ENCODE results near the gene CASP7.

The CASP7 gene

DNA sequence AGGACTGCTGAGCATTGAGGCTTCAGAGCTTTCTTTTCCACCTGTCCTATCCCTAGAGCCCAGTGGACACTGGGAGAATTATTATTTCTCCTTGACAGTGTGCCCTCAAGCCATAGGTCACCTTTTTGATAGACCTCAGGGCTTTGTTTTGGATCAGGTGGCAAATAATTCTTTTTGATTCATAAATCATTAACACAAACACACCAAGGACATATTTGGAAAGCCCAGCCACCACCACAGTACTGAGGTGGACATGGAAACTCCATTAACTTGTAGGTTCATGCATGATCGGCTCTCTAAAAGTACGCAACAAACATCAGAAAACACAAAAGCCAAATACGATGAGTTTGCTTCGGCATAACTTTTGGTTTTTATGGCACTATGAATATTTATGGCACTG is 53.9 kb downstream of the CASP7 start:
- DNase-seq: no peak
- no peak for TF ChIP-seq CTCF (IDR thresholded peaks at IDR 0.05)
- Mint-ChIP-seq H3K27me3 (ENCODE audit: low read depth, poor library complexity) (peaks cover under 1% of the 10 kb centered on the region), H3K9me3 (peaks cover 5% of the 10 kb centered on the region), H3K4me1 (peaks cover 8% of the 10 kb centered on the region), H3K36me3 (ENCODE audit: low read depth) (peaks cover 19% of the 10 kb centered on the region), H3K4me3 (no peak overlapping the region), H3K27ac (no peak overlapping the region)

GRCh38 chr10:113735913-113736312 is 56.2 kb downstream of the CASP7 start:
- no peak for DNase-seq
- H3K36me3 Mint-ChIP-seq (ENCODE audit: low read depth): no peaks in the 10 kb centered on the region
- H3K27ac Mint-ChIP-seq: no peak overlapping the region
- no peaks in the 10 kb centered on the region for H3K9me3 Mint-ChIP-seq
- TF ChIP-seq CTCF (IDR thresholded peaks at IDR 0.05): no peak
- H3K4me1 Mint-ChIP-seq: peaks cover 8% of the 10 kb centered on the region
- peaks cover 4% of the 10 kb centered on the region for H3K27me3 Mint-ChIP-seq (ENCODE audit: low read depth, poor library complexity)
- no peak overlapping the region for H3K4me3 Mint-ChIP-seq

- Mint-ChIP-seq H3K4me1 (peaks cover 8% of the 10 kb centered on the region), H3K4me3 (no peak overlapping the region), H3K9me3 (no peaks in the 10 kb centered on the region), H3K27ac (no peak overlapping the region), H3K27me3 (ENCODE audit: low read depth, poor library complexity) (peaks cover 4% of the 10 kb centered on the region), H3K36me3 (ENCODE audit: low read depth) (no peaks in the 10 kb centered on the region)
- DNase-seq: no peak
- TF ChIP-seq CTCF (IDR thresholded peaks at IDR 0.05): no peak
Measured at GRCh38 chr10:113736576-113736975, 56.9 kb downstream of the CASP7 start.

GRCh38 chr10:113739031-113739430 is 59.3 kb downstream of the CASP7 start:
- H3K4me3 Mint-ChIP-seq: no peak overlapping the region
- peaks cover 4% of the 10 kb centered on the region for H3K27me3 Mint-ChIP-seq (ENCODE audit: low read depth, poor library complexity)
- no peak for TF ChIP-seq CTCF (IDR thresholded peaks at IDR 0.05)
- H3K27ac Mint-ChIP-seq: no peak overlapping the region
- peaks cover 3% of the 10 kb centered on the region for H3K9me3 Mint-ChIP-seq
- no peaks in the 10 kb centered on the region for H3K4me1 Mint-ChIP-seq
- H3K36me3 Mint-ChIP-seq (ENCODE audit: low read depth): no peaks in the 10 kb centered on the region
- DNase-seq: no peak

DNA sequence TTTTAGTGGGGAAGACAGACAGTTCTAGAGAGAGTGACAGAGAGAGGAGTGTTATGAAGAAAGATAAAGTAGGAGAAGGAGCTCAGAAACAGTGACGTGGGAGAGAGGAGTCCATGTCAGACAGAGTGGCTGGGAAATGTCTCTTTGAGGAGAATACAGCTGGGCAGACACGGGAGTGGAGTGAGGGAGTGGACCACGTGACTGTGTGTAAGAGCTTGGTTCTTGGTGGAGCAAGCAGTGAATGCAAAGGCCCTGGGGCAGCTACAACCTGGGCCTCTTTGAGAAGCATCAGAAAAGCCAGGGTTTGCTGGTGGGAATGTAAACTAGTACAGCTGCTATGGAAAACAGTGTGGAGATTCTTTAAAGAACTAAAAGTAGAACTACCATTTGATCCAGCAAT is 59.9 kb downstream of the CASP7 start:
- TF ChIP-seq CTCF (IDR thresholded peaks at IDR 0.05): no peak
- DNase-seq: no peak
- H3K36me3 Mint-ChIP-seq (ENCODE audit: low read depth): no peaks in the 10 kb centered on the region
- H3K27ac Mint-ChIP-seq: no peak overlapping the region
- no peaks in the 10 kb centered on the region for H3K4me1 Mint-ChIP-seq
- H3K27me3 Mint-ChIP-seq (ENCODE audit: low read depth, poor library complexity): peaks cover 4% of the 10 kb centered on the region
- no peak overlapping the region for H3K4me3 Mint-ChIP-seq
- peaks cover 3% of the 10 kb centered on the region for H3K9me3 Mint-ChIP-seq

- H3K4me1 Mint-ChIP-seq: no peaks in the 10 kb centered on the region
- DNase-seq: no peak
- peaks cover 4% of the 10 kb centered on the region for H3K27me3 Mint-ChIP-seq (ENCODE audit: low read depth, poor library complexity)
- no peak overlapping the region for H3K27ac Mint-ChIP-seq
- H3K36me3 Mint-ChIP-seq (ENCODE audit: low read depth): no peaks in the 10 kb centered on the region
- no peak overlapping the region for H3K4me3 Mint-ChIP-seq
- peaks cover 3% of the 10 kb centered on the region for H3K9me3 Mint-ChIP-seq
- TF ChIP-seq CTCF (IDR thresholded peaks at IDR 0.05): no peak
Measured at GRCh38 chr10:113740850-113741249, 61.1 kb downstream of the CASP7 start.
